K562 (cell line): ENCODE results near the gene TOM1L2. TPM values are rescaled to one million over a fixed set of nuclear protein-coding genes. Genes with fewer than 3 reads are reported as not detected.

Experiments used
- ARID3B ChIP-seq: fragments of 250-450 bp; sonication (Bioruptor Pico); IDR thresholded peaks from 2 replicates; pipeline ENCODE4 v1.4.0; 2020; ENCODE audit warnings: borderline replicate concordance
- ATF6 ChIP-seq: sonication (generic); formaldehyde crosslinking; IDR thresholded peaks from 2 replicates; pipeline ENCODE4 v1.4.0; 2020; ENCODE audit warnings: mild to moderate bottlenecking, missing genetic modification reagents
- CHD1 ChIP-seq: fragments of 200-600 bp; sonication (generic); IDR thresholded peaks from one replicate; pipeline ENCODE4 v1.6.1; 2012; ENCODE audit warnings: mild to moderate bottlenecking, moderate library complexity, low read length, inconsistent platforms
- FOSL1 ChIP-seq: fragments of 200-800 bp; sonication (Bioruptor generic); conservative IDR thresholded peaks from 2 replicates; pipeline ENCODE4 v1.6.1; 2016; ENCODE audit warnings: missing genetic modification characterization, missing compliant biosample characterization
- KLF16 ChIP-seq: IDR thresholded peaks from 2 replicates; pipeline ENCODE4 v1.6.1; 2016; ENCODE audit warnings: antibody characterized with exemption
- MCM5 ChIP-seq: fragments of 450-650 bp; IDR thresholded peaks from 2 replicates; pipeline ENCODE4 v1.6.1; 2016; ENCODE audit warnings: low read depth
- MGA ChIP-seq: fragments of 450-650 bp; IDR thresholded peaks from 2 replicates; pipeline ENCODE4 v1.6.1; 2016; ENCODE audit warnings: mild to moderate bottlenecking, moderate library complexity
- PCBP2 ChIP-seq: fragments of 200-400 bp; formaldehyde crosslinking; IDR thresholded peaks from 2 replicates; pipeline ENCODE4 v1.6.1; 2018; ENCODE audit warnings: low read length, low read depth, mild to moderate bottlenecking, moderate library complexity; ENCODE audit not compliant: poor library complexity, severe bottlenecking
- POLR3G ChIP-seq: IDR thresholded peaks from 2 replicates; pipeline ENCODE4 v1.6.1; 2011; ENCODE audit not compliant: insufficient read length, insufficient replicate concordance; ENCODE audit errors: extremely low read depth
- ZFX ChIP-seq: sonication (generic); formaldehyde crosslinking; IDR thresholded peaks from 2 replicates; pipeline ENCODE4 v1.8.0; 2022; ENCODE audit warnings: mild to moderate bottlenecking, missing genetic modification reagents, moderate library complexity
- polyA plus RNA-seq, 8 experiments: library from polyadenylated mRNA; depleted of rRNA in 4 of 8; stranded (reverse) in 5 of 8; unstranded in 3 of 8; fragments of >200 nt; fragmentation: Nextera tagmentation in 2 of 8; fragmentation: Illumina TruSeq in 1 of 8; extraction: Ambion mirVana in 2 of 8; extraction: Trizol in 1 of 8; gene quantifications; 2 replicates each; pipeline versions ENCODE4 v1.2.1 to v1.2.3, GENCODE V29; 2011 to 2014; ENCODE audit warnings: inconsistent platforms in 1 of 8, missing spikeins in 1 of 8
- total RNA-seq, 7 experiments: library from RNA; depleted of rRNA in 6 of 7; stranded (reverse); fragments of >200 nt in 6 of 7; fragmentation: Illumina TruSeq in 2 of 7; extraction: Trizol in 2 of 7; gene quantifications; 2 replicates each; pipeline versions ENCODE4 v1.2.1 to v1.2.3, GENCODE V29; 2011 to 2021; ENCODE audit warnings: low replicate concordance in 1 of 7

The TOM1L2 gene
- total and polyA plus RNA-seq, 9 of the 15 experiments (the other 6 are each of a cell fraction or from before 2014, with no cell fraction given), result 0.07 to 6.0 (median 2.5) TPM

- no peak for TF ChIP-seq MGA
- no peak for TF ChIP-seq ARID3B
- no peak for TF ChIP-seq PCBP2
- no peak for TF ChIP-seq ATF6
- TF ChIP-seq ZFX (CRISPR knock-in tag), result no peak
- no peak for TF ChIP-seq POLR3G
- TF ChIP-seq FOSL1, result no peak
- no peak for TF ChIP-seq KLF16
- TF ChIP-seq MCM5, result no peak
- TF ChIP-seq CHD1, result no peak
These were observed 122.9 kb downstream of the TOM1L2 start (continued) for GRCh38 chr17:17849147-17849820.
